Suprapubic skin (tissue), 4 donors: Measurements from ENCODE around the gene PPP1R9B.

Experiments
- CTCF ChIP-seq, 2 donors: fragments of 200-600 bp in 1 of 2; fragments of 450-650 bp in 1 of 2; sonication (generic) in 1 of 2; IDR thresholded peaks; one replicate each; pipeline ENCODE4 v1.5.1; 2016 to 2019; ENCODE audit warnings: antibody characterized with exemption in 2 of 2, mild to moderate bottlenecking in 1 of 2, moderate library complexity in 1 of 2
- EP300 ChIP-seq: sonication (generic); formaldehyde crosslinking; IDR thresholded peaks from one replicate; pipeline ENCODE4 v1.6.1; 2017; ENCODE audit warnings: antibody characterized with exemption
- POLR2A ChIP-seq, 2 donors: fragments of 450-650 bp; IDR thresholded peaks; one replicate each; pipeline ENCODE4 v1.6.1; 2017; ENCODE audit warnings: antibody characterized with exemption in 2 of 2, mild to moderate bottlenecking in 2 of 2, moderate library complexity in 2 of 2
- POLR2AphosphoS5 ChIP-seq, 3 donors: sonication (generic); formaldehyde crosslinking; IDR thresholded peaks; one replicate each; pipeline ENCODE4 v1.6.1; 2017; ENCODE audit warnings: antibody characterized with exemption in 3 of 3

GRCh38 chr17:50135316-50136095 lies 15.0 kb downstream of the PPP1R9B start:
- TF ChIP-seq CTCF (IDR thresholded peaks at IDR 0.05) (no peak), POLR2A (IDR thresholded peaks at IDR 0.05) (no peak), POLR2AphosphoS5 (IDR thresholded peaks at IDR 0.05) (no peak), EP300 (no peak)
